ENCODE measurements around the gene LIN37. TPM values are rescaled to one million over a fixed set of nuclear protein-coding genes. Genes with fewer than 3 reads are reported as not detected.

LIN37 gene
- total and polyA plus RNA-seq, 12 donors = 4.0 to 29.4 (median 5.0) TPM

- no peak overlapping the region for H3K4me3 ChIP-seq
- H3K9me3 ChIP-seq = no peaks in the 10 kb centered on the region
- peaks cover 0 to 23% (median 0%) of the 10 kb centered on the region in 9 donors for H3K36me3 ChIP-seq
- no peak for TF ChIP-seq CTCF (IDR thresholded peaks at IDR 0.05)
- DNase-seq (no peak), ATAC-seq (no peak)
- no peaks in the 10 kb centered on the region for H3K4me1 ChIP-seq
- no peak overlapping the region for H3K27ac ChIP-seq
- 93 to 94% methylated on average over 15 of the region's 15 CpGs for WGBS, 2 donors
- intact Hi-C loops (cut with DNase I) = no loop called here
- no peaks in the 10 kb centered on the region for H3K27me3 ChIP-seq
These were observed 38.9 kb downstream of the LIN37 start for GRCh38 chr19:35787227-35787799.

GRCh38 chr19:35788205-35788960 is 40.0 kb downstream of the LIN37 start:
- WGBS, 2 donors = 77 to 85% methylated on average over 11 to 12 of the region's 12 CpGs
- H3K36me3 ChIP-seq = peaks cover 0 to 12% (median 0%) of the 10 kb centered on the region in 9 donors
- no peaks in the 10 kb centered on the region for H3K27me3 ChIP-seq
- no peaks in the 10 kb centered on the region for H3K4me1 ChIP-seq
- intact Hi-C loops (cut with DNase I) = no loop called here
- H3K9me3 ChIP-seq = no peaks in the 10 kb centered on the region
- no peak overlapping the region for H3K27ac ChIP-seq
- ATAC-seq (no peak), DNase-seq (no peak)
- TF ChIP-seq CTCF (IDR thresholded peaks at IDR 0.05) = no peak
- no peak overlapping the region for H3K4me3 ChIP-seq

- H3K4me3 ChIP-seq = no peak overlapping the region
- no peak for TF ChIP-seq CTCF (IDR thresholded peaks at IDR 0.05)
- no peaks in the 10 kb centered on the region for H3K9me3 ChIP-seq
- 87 to 90% methylated on average over 11 of the region's 11 CpGs for WGBS, 2 donors
- H3K36me3 ChIP-seq = peaks cover 0 to 10% (median 0%) of the 10 kb centered on the region in 9 donors
- intact Hi-C loops (cut with DNase I) = no loop called here
- H3K27ac ChIP-seq = no peak overlapping the region
- ATAC-seq (no peak), DNase-seq (no peak)
- H3K4me1 ChIP-seq = no peaks in the 10 kb centered on the region
- no peaks in the 10 kb centered on the region for H3K27me3 ChIP-seq
These were observed 41.0 kb downstream of the LIN37 start for GRCh38 chr19:35789195-35789977.
